ENCODE data around the gene TNFRSF25.

TNFRSF25 gene, protein sequence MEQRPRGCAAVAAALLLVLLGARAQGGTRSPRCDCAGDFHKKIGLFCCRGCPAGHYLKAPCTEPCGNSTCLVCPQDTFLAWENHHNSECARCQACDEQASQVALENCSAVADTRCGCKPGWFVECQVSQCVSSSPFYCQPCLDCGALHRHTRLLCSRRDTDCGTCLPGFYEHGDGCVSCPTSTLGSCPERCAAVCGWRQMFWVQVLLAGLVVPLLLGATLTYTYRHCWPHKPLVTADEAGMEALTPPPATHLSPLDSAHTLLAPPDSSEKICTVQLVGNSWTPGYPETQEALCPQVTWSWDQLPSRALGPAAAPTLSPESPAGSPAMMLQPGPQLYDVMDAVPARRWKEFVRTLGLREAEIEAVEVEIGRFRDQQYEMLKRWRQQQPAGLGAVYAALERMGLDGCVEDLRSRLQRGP

DNA sequence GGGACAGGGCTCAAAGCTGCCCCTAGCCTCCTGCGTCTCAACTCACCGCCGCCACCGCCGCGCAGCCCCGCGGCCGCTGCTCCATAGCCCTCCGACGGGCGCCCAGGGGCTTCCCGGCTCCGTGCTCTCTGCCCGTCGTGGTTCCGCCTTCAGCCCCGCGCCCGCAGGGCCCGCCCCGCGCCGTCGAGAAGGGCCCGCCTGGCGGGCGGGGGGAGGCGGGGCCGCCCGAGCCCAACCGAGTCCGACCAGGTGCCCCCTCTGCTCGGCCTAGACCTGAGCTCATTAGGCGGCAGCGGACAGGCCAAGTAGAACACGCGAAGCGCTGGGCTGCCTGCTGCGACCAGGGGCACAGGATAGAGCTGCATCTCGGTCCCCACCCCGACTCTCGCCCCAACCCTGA, at the start of gene TNFRSF25:
Gene TNFRSF25 (minus strand): TSS at position 151 of the 400 bp plus-strand sequence. CDS start 66 bp downstream, at position 85.
- DNase-seq (ENCODE audit: low read depth): no peak

DNA sequence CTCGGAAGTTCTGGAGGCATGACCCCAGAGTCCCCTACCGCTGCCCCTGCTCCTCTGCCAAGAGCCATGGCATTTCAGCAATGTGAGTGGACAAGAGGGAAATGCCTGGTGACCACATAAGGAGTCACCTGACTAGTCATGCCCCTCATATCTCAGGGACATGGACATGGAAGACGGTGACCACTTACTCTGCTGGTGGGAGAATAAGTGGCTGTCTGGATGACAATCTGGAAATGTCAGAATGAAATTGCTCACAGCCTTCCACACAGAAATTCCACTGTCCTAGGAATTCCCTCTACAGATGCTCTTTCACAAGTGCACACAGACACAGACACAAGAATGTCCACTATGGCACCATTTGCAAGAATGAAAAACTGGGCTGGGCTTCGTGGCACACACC, 49.8 kb upstream of the TNFRSF25 start:
- no peak for DNase-seq (ENCODE audit: low read depth)

DNA sequence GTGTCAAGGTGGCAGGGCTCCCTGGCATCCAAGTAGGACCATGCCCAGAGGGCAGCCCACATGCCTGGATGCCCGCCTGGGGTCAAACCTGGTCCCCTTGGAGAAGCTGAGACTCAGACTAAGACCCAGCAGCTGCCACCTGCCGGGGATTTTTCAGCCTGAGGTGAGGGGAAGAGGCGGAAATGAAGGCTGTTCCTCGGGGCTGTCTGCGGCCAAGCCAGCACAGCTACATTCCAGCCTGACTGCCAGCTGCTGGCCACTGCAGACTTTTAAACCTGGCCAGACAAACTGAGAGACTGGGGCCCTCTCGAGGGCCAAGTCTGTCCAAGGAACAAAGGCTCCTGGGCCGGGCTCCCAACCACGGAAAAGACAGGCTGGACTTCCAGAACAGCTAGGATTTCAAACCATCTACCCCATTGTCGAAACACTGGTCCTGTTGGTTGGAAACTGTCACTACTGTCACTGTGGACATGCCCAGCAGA, 47.4 kb upstream of the TNFRSF25 start:
- DNase-seq (ENCODE audit: low read depth): no peak

DNA sequence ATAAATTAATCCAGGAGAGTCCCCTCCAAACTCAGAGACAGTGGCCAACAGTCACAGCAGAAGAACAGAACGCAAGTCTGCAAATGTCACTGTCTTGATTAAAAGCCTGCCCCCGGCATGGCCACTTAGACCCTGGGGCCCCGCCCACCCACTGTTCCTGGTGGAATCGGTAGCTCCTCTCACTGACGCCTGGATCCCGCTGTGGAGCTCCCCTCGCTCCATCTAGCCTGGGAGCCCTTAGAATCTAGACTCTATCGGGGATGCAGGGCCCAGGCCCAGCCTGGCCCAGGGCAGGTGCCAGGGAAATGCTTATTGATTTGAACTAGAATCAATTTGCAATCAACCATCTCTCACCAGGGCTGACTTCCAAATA, 46.9 kb upstream of the TNFRSF25 start:
- DNase-seq (ENCODE audit: low read depth): no peak

DNA sequence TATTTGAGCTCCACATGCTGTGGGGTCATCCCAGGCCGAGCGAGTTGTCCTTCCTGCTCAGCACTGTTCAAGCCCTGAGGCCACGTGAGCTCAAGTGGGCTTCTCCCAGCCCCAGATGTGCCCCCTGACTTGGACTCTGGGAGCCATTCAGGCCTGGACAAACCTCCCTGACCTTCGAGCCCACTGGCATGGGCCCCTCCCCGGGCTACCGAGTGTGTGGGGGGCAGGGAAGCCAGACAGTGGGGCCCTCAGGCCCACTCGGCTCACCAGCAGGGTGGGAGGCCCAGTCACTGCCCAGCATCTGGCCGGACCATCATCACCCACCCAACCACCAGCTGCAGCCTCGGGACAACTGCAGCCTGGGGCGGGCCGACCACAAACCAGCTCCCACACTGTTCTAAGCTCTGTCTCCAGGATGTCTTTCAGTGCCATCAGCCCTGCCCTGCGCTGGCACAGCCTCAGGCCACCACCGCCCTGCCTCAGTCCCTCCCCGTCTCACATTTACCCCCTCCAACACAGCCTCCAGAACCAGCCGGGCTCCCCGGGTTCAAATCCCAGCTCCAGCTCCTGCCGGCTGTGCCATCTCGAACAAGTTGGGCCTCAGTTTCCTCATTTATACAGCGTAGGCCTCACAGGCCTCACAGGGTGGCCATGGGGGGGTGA, 46.4 kb upstream of the TNFRSF25 start:
- no peak for DNase-seq (ENCODE audit: low read depth)

DNA sequence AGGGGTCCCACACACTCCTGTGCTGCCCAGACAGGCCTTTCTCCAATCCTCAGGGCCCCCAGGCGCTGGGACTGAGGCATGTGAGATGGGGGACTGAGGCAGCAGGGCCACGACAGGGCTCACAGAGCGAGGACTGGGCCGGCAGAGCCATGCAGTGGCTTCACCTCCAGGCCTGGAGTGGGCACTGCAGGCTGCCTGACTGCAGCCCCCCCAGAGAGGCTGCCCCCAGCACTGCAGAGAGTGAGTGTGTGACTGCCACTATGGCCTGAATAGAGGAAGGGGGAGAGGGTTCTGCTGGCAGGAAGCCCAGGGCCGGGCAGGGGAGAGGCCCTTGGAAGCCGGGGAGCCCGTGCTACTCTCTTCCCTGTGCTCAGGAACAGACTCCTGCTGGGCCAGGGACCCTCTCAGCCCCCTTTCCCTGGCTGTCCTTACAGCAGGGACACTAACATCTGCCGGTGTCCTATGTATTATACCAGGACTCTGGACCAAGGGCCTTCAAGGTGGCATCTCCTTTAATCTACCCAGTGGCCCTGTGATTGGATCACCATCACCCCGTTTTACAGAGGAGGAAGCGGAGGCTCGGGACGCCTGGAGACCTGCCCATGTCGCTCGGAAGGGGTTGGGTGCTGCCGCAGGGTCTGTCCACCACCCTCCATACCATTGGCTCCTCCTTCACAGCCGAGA, 45.7 kb upstream of the TNFRSF25 start:
- DNase-seq (ENCODE audit: low read depth): no peak

DNA sequence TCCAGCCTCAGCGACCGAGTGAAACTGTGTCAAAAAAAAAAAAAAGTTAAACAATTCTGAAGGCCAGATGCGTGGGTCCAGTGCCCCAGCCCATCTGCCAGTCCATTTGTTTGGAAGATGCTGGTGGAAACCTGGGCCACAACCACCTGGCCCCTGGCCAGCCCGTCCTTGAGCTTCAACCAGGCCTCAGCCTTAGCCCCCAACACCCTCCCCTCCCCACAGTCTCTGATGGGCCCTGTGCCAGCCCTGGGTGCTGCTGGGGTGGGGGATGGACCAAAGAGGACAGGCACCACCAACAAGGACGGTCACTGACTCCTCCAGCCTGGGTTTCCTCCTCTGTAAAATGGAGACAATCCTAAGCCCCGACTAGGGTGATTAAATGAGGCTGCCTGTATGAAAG, 45.1 kb upstream of the TNFRSF25 start:
- DNase-seq (ENCODE audit: low read depth): no peak

DNA sequence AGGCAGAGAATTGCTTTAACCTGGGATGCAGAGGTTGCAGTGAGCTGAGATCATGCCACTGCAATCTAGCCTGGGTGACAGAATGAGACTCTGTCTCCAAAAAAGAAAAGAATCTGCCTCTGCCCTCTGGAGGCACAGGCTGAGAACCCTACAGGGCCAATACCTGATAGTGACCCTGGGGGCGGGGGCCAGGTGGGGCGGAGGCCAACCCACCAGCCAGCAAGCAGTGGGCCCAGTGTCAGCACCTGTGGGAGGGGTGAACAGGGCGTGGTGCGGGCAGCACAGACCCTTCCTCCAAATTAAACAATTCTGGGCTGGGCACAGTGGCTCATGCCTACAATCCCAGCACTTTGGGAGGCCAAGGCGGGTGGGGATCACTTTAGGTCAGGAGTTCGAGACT, 44.5 kb upstream of the TNFRSF25 start:
- no peak for DNase-seq (ENCODE audit: low read depth)

DNA sequence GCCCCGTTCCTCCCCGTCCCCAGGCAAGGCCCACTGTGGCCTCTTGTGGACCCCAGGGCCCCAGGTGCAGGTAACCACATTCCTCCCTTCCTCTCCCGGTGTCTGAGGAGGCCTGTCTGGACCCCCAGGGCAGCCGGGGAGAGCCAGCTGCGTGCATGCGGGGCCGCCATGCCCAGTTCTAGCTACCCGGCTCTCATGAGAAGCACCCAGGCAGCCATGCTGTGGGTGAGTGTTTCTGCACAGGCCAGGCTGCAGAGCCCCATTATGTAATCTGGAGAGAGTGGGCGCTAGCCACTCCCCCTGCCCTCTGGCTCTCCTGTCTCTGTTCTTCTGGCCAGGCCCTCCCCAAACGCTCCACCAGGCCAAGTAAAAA, 43.9 kb upstream of the TNFRSF25 start:
- no peak for DNase-seq (ENCODE audit: low read depth)

DNA sequence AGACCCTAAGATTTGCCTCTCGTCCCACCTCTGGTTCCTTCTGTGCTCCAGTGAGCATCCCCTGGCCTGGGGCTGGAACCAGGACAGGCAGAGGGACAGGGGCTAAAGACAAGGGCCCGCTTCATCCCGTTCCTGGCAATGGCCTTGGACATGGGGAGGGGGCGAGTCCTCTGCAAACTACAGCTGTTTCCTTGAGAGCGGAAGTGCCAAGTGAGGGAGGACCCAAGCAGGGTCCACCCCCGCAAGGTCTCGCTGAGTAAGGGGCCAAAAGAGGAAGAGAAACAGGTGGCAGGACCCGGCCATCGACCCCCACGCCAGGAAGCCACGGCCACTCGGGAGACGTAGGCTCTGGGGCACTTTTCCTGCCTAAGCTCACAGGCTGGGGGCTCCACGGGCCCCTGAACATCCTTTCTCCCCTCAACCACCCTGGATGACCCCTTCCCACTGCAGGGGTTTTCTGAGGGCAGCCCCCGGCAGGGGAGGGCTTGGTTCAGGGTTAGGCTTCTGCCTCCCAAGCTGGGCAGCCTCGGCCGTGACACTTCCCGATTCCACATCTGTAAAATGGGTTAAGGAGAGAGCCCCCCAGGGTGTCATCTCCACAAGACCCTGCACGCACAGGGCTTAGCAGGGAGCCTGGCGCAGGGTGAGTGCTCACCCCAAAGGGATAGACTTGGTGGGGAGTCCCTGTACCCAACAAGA, 43.4 kb upstream of the TNFRSF25 start:
- DNase-seq (ENCODE audit: low read depth): no peak

DNA sequence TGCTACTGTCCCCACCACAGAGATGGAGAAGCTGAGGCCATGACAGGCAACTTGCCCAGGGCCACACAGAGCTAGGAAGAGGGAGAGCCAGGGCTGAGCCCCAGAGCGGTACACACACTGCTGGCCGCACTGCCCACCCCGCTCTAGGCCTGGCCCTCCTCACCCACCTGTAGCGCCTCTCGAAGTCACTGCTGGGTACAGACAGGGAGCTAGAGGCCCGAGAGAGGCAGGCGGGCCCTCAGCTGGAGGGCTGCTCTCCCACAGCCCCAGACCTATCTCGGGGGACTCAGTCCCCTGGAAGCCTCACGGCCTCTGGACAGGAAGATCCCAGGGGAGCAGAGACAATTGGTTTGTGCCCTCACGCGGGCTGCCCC, 42.8 kb upstream of the TNFRSF25 start:
- DNase-seq (ENCODE audit: low read depth): no peak

DNA sequence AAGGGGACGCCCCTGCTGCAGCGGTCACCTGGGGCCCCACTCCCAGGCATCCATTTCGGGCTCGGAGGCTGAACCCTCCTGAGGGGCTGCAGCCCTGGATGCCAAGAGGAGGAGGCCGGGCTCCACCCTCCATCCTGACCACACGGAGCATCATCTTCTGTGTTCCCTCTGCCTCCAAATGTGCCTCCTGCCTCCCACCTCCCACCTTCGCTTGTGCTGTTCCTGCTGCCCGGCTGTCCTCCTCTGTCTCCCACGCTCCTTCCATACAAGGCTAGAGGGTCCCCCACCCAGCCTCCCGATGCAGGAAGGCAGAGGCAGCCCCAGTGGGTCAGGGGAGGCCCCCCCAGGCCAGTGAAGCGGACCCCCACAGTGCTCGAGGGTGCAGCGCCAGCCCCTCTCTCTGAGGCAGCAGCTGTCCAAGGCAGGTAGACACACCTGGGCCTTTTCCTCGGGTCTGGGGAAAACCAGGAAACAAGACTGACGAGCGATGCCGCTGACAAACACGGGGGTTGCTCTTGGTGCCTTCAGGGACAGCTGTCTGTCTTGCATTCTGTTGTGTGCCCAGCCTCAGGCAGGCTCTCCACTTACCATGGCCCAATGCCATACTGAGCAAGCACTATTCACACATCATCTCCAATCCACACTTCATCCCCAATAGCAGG, 42.3 kb upstream of the TNFRSF25 start:
- no peak for DNase-seq (ENCODE audit: low read depth)

DNA sequence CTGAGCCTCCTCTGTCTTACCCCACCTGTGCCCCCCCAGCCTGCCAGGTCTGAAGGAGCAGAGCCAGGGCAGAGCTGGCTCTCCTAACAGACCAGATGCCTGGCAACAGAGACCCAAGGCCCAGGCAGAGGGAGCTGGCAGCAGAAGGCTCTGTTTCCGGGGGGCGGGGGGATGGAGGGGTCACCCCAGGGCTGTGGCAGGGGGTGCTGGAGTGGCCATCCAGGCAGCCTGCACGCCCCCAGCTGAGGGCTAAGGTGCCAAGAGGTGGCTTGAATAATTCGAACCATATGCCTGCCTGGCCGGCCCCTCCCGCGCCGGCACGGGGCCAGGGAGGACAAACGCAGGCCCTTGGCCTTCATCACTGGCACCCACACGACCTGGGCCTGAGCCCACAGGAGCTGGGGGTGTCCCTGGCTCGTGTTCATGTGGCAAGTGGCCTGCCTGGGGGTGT, 41.5 kb upstream of the TNFRSF25 start:
- peak; percentile 27 for DNase-seq (ENCODE audit: low read depth)

DNA sequence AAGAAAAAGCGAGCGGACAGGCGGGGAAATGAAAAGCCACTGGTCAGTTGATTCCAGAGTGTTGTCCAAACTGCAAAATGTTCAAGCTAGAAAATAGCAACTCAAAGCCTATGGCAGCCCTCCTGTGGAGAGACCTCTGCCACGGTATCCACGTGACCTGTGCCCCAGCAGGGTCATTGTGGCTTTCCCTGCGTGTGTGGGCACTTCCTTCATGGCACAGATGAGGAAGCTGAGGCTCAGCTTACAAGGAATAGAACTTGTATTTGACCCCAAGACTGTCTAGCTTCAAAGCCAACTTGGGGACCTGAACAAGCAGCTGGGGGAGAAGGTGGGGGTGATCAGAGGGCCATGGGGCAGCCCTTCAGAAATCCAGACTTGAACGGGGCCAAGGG, 41.1 kb upstream of the TNFRSF25 start:
- DNase-seq (ENCODE audit: low read depth): no peak

DNA sequence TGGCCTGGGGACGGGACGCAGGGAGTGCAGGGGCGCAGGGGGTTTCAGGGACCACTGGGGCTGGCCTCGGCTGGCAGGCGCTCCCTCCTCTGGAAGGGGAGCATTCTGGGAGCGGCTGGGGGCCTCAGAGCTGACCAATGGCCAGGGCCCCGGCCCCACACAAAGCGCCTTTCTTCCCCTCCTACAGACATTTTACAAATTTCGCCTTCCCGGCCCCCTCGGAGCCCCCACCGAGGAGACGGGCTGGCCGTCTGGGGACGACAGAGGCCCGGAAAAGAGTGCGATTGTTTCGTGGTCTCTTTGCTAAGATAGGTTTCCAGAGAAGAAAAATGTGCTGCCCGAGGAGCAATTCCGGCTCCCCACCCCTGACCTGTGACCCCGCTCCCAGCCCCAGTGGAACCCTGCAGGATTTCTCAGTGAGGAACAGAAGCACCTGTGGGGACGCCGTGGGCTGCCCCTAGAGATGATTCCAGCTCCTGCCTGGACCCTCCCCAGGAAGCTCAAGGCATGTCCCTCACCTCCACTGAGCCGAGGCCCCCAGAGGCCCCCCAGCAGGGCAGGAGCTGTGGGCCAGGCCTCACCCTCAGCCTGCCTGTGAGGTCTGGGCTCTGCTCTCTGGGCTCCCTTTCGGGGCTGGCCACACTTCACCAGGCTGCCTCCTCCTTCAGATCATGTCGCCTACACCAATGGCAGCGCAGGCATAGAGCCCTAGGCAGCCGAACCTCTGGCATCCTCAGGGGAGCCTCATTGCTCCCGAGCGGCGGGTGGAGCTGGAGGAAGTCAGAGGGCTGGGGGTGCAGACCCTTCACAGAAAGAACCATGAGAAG, 40.5 kb upstream of the TNFRSF25 start:
- DNase-seq (ENCODE audit: low read depth): no peak

DNA sequence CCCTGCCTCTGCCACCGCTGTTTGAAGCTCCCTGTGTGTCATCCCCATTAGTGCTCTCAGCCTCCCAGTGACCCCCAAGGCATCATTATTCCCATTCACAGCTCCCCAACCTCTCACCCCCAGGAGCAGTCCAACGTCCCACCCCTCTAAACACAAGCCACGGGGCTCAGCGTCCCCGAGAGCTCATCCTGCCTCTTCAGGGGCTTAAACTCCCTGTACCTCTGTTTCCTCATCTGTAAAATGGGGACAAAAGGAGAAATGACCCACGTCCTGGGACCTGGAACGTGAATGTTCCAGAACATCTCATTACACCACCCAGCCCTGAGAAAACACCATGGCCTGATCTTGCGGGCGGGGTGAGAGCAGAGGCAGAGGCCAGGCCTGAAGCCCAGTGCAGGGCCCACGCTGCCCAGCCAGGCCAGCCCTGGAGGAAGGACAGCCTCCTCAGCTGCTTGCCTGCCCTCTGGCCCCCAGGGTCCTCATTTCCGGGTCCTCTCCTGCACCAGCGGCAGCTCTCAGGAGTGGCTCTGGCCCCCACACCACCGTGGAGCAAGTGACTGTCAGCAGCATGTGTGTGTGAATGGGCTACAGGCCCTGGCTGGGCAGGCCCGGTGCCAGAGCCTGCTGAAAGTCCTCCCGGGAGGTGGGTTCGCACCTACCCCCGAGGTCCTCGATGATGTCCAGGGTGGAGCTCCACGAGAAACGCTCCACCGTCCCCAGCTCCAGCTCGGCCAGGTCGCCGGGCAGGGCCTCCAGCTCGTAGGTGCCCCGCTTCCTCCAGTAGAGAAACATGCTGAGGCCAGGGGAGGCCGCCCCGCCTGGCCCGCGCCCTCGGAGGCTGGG, 39.6 kb upstream of the TNFRSF25 start:
- DNase-seq (ENCODE audit: low read depth): no peak

DNA sequence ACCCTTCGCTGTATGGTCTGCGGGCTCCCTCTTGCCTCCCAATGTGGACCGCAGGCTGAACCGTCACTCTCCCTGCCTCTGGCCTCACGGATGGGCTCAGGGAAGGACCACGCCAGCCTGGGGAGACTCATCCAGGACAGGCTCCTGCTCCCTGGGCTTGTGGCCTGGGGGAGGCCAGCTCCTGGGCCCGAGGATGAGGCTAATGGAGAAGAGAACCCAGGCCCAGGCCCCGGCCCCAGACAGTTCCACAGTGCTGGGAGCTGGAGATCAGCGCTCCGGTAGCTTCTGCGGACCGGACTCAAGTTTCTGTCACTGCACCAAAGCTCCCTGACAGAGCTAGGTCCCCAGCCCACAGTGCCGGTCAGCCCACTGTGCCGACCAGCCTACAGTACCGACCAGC, 38.9 kb upstream of the TNFRSF25 start:
- DNase-seq (ENCODE audit: low read depth): no peak

DNA sequence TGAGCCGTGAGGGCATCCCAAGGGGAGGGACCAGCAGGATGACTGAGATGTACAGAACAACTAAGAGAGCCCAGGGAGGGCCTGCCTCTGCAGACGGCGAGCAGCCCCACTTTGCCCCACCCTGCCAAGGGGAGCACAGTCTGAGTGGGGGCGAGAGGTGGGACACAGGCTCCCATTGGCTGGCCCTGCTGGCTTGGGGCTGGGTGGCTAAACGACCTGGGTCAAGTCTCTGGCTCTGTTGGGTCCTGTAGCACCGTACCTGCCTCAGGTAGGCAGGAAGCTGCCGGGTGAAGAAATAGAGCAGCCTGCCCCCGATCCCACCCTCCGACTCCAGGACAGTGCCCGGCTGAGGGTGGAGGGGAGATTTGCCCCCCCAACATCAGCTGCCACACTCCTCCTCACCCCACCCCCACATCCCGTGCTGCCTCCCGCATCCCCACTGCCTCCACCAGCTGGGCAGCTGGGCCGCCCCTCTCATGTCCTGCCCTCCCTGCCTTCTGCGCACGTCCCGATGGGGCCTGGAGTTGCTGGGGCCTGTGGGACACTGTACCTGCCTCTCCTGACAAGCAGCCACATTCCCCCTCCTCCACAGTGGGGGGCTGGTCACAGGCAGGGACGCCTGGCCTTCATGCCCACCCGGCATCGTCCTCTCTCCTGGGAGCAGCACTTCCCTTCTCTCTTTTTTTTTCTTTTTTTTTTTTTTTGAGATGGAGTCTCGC, 38.1 kb upstream of the TNFRSF25 start:
- DNase-seq (ENCODE audit: low read depth): no peak

Measured in fibroblast of gingiva (primary cell).